Astrocyte of the spinal cord (primary cell): ENCODE results near the gene PLPPR3.

Experiments used
- DNase-seq: peaks from one replicate; pipeline ENCODE4 v3.0.0; 2011; ENCODE audit warnings: low read depth, low spot score
- H3K4me3 ChIP-seq: 2 replicates; pipeline ENCODE4 v1.5.1; 2011; ENCODE audit warnings: low read depth, mild to moderate bottlenecking, low read length, moderate library complexity
- in situ Hi-C: cut with HindIII; loops from 2 replicates; pipeline ENCODE4 v1.10.0; 2017; ENCODE audit warnings: low sequenced_read_pairs
- TF ChIP-seq, protein P1 (sequence below): IDR thresholded peaks from 2 replicates; pipeline ENCODE4 v1.5.1; 2012; ENCODE audit warnings: low read depth, mild to moderate bottlenecking, low read length, inconsistent platforms

PLPPR3 gene

DNA sequence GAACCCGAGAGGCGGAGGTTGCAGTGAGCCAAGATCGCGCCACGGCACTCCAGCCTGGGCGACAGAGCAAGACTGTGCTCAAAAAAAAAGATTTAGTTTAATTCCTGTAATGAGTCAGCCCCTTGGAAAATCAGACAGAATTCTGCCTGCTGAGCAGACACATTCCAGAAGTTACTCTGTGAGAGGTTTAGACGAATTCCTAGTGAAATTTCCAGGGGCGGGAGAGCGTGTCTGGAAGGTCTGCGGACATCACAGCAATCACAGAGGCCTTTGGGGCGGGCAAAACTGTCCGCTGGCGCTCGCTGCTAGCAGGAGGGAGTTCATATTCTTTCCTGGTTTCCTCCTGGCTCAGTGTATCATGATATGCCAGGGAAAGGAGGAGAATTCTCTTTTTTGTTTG is 53.3 kb downstream of the PLPPR3 start:
- DNase-seq = peak; percentile 89
- in situ Hi-C loops = no loop called here

DNA sequence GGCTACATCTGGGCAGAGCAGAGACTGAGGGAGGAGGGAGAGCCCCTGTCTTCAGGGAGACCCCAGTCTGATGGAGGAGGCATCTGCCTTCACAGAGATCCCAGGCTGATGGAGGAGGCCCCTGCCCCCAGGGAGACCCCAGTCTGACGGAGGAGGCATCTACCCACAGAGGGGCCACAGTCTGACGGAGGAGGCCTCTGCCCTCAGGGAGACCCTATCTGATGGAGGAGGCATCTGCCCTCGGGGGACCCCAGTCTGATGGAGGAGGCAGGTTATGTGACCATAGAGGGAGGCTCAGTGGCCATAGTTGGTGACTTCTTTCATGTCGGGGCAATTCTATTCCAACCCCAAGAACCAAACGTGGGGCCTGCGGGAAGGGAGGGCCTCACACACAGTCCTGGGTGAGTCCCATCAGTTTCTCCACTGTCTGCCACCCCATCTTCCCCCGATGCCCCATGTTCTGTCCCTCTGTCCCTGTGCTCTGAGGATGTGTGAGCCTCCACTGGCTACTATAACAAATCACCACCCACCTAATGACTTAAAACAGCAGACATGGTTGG is 56.5 kb downstream of the PLPPR3 start:
- in situ Hi-C loops = no loop called here
- no peak for DNase-seq
- TF ChIP-seq, protein P1, sequence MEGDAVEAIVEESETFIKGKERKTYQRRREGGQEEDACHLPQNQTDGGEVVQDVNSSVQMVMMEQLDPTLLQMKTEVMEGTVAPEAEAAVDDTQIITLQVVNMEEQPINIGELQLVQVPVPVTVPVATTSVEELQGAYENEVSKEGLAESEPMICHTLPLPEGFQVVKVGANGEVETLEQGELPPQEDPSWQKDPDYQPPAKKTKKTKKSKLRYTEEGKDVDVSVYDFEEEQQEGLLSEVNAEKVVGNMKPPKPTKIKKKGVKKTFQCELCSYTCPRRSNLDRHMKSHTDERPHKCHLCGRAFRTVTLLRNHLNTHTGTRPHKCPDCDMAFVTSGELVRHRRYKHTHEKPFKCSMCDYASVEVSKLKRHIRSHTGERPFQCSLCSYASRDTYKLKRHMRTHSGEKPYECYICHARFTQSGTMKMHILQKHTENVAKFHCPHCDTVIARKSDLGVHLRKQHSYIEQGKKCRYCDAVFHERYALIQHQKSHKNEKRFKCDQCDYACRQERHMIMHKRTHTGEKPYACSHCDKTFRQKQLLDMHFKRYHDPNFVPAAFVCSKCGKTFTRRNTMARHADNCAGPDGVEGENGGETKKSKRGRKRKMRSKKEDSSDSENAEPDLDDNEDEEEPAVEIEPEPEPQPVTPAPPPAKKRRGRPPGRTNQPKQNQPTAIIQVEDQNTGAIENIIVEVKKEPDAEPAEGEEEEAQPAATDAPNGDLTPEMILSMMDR = no peak
- no peak overlapping the region for H3K4me3 ChIP-seq

More for the DNA sequence above, 53.3 kb downstream of the PLPPR3 start:
- H3K4me3 ChIP-seq = no peak overlapping the region
- TF ChIP-seq, protein P1 = no peak

DNA sequence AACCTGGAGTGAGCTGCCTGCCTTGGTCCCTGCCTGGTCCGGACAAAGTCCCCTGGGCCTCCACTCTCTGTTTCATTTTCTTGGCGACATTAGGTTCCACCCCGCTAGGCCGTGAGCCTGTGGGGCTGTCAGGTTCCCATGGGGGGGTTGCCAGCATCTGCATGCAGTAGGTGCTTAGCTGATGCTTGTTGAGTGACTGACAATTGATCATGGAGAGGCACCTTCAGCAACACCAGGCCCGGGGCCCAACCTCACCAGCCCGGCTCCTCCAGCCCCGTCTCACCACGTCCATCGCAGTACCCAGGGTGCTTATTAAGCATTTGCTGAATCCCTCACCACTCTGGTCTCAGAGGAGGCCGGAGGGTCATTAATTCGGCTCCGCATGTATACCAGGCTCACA is 57.5 kb downstream of the PLPPR3 start:
- in situ Hi-C loops = no loop called here
- TF ChIP-seq, protein P1 = no peak
- no peak overlapping the region for H3K4me3 ChIP-seq
- DNase-seq = no peak

DNA sequence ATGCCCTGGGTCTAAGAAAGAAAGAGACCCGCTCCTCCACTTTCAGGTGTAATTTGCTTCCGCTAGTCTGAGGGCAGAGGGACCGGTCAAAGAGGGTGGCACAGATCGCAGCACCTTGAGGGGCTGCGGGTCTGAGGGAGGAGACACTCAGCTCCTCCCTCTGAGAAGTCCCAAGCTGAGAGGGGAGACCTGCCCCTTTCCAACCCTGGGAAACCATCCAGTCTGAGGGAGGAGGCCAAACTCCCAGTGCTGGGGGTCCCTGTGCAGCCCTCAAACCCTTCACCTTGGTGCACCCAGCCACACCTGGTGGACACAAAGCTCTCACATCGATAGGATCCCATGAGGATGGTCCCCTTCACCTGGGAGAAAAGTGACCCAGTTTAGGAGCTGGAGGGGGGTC is 57.9 kb downstream of the PLPPR3 start:
- in situ Hi-C loops = no loop called here
- no peak overlapping the region for H3K4me3 ChIP-seq
- DNase-seq = no peak
- TF ChIP-seq, protein P1 = no peak

DNA sequence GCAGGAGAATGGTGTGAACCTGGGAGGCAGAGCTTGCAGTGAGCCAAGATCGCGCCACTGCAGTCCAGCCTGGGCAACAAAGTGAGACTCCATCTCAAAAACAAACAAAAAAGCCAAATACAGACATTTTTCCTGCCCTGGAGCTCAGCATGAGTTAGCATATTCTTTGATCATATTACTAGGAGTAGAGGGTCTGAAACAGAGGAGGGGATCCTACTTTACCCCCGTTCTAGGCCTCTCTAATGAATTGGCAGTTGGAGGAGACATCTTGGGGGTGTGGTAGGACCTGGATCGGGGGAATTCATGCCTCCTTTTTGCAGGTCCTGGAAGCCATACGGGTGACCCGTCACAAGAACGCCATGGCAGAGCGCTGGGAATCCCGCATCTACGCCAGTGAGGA is 58.6 kb downstream of the PLPPR3 start:
- no peak overlapping the region for H3K4me3 ChIP-seq
- TF ChIP-seq, protein P1 = no peak
- in situ Hi-C loops = no loop called here
- DNase-seq = no peak
